GM19238 (cell line): ENCODE measurements around the gene SLC19A1.

ENCODE experiments used
- DNase-seq: peaks from one replicate; pipeline ENCODE4 v3.0.0; 2011; ENCODE audit warnings: low spot score; ENCODE audit not compliant: insufficient read length

Gene SLC19A1

DNA sequence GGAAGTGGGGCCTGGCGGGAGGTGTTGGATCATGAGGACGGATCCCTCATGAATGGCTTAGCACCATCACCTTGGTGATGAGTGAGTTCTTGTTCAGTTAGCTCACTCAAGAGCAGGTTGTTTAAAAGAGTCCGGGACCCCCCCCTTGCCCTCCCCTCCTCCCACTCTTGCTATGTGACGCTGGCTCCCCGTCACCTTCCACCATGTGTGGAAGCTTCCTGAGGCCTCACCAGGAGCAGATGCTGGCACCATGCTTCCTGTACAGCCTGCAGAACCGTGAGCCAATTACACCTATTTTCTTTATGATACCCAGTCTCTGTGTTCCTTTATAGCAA is 3.0 kb upstream of the SLC19A1 start:
- no peak for DNase-seq

DNA sequence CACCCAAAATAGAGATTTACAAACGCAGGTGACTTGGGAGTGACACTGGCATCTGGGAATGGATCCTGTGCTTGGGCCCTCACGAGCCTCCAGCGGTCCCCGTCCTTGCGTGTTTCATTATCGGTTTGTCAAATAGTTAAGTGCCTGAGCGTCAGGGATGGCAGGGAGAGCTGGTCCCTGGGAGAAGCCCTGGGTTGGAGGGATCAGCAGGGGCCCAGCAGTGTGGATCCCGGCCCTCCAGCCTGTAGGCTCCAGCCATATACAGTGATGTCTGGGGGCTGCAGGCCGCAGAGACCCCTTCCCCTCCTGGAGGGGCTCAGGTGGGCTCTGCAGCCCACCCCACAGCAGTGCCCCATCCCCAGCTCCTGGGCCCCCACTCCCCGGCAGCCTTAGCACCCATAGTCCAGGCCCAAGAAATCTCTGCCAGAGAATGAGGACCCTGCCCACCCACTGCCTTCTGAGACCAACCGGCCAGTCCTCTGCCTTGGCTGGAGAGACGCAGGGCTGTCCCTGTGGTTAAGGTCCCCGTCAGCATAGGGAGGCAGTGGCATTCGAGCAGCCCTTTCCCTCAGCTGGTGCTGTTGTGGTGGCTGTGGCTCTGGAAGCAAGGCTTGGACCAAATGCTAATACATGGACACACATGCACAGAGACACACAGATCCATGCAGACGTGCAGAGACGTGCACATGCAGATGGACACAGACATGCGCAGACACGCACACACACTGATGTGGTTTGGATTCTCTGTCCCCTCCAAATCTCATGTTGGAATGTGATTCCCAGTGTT is 2.4 kb upstream of the SLC19A1 start:
- DNase-seq, result no peak

DNA sequence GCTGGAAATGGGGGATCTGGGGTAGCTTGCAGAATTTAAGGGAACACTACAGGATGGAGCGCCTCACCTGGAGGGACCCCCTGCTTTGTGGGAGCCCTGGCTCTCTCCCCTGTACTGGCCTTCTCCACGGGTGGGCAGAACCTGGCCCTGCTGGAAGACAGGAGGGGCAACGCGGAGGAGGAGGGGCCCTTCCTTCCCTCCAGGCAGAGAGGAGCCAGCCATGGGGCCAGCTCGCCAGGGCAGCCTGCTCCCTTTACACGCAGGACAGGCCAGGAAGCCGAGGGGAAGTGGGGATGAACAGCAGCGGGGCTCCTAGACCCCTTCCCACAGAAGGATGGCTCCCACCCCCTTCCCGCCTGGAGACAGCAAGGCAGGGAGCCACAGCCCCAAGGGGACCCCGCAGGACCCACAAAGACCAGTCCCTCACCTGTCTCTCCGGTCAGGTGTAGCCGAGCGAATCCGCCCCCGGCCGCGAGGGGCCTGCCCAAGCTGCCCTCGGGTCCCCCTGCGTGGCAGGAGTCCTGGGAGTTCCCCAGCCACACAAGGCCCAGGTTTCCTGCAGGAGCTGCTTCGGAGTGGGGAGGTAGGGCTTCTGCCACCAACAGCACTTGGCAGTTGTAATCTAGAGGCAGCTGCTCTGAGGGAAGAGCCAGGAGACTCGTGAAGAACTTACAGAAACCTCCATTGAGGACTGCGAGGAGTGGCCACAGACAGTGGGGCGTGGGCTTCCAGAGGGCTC is 1.6 kb upstream of the SLC19A1 start:
- no peak for DNase-seq

- no peak for DNase-seq
These were observed 1.1 kb upstream of the SLC19A1 start for GRCh38 chr21:45543371-45543709.

- DNase-seq, result no peak
These were observed 579 bp upstream of the SLC19A1 start for GRCh38 chr21:45542667-45543370.

DNA sequence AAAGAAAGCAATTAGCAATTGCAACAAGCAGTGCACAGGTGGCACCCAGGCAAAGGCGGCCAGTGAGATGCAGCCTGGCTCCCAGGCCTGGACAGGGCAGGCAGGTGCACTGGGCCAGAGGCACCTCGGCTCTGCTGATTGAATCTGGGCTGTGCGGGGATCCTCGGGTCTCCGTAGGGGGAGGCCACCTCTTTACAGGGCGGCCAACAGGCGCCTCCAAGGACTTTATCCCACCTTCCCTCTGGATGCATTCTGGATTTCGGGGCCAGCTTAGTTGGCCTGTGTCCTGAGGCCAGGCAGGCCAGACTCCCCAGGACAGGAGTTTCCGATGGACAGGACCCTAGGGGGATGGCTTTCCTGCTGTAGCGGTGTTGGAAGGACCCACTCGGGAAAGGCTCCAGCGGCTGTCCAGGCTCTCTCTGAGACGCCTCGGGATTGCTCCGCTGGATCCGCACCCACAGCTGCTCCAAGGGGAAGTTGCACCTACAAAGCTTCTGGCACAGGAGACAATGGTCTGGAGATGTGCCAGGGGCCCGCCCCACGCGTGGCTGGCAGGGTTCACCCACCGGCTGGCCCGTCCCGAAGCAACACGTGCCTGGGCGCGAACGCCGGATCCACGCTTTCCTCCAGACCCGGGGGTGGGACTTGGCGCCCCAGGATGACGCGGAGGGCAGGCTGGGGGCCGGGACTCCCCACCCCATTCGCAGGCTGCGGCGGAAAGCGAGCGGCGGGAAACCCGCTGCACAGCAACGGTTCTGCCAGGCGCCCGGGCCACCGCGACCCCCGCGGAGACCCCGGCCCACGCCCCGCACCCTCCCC is 810 bp downstream of the SLC19A1 start:
- peak; percentile 99 for DNase-seq

DNA sequence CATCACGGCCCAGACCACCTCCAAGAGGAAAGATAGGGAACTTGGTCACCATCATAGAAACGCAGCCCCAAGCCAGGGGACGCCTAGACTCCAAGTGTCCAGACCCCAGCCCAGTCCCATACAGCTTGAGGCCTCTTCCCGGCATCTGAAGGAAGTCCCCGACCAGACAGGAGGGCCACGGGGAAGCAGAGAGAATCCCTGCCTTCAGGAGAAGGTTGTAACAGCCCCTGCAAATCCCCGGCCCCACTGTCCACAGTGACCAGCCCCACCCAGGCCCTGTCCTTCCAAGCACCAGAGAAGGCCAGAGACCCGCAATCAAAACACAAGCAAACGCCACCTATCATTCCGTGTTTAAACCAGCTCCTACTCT is 1.7 kb downstream of the SLC19A1 start:
- no peak for DNase-seq

DNA sequence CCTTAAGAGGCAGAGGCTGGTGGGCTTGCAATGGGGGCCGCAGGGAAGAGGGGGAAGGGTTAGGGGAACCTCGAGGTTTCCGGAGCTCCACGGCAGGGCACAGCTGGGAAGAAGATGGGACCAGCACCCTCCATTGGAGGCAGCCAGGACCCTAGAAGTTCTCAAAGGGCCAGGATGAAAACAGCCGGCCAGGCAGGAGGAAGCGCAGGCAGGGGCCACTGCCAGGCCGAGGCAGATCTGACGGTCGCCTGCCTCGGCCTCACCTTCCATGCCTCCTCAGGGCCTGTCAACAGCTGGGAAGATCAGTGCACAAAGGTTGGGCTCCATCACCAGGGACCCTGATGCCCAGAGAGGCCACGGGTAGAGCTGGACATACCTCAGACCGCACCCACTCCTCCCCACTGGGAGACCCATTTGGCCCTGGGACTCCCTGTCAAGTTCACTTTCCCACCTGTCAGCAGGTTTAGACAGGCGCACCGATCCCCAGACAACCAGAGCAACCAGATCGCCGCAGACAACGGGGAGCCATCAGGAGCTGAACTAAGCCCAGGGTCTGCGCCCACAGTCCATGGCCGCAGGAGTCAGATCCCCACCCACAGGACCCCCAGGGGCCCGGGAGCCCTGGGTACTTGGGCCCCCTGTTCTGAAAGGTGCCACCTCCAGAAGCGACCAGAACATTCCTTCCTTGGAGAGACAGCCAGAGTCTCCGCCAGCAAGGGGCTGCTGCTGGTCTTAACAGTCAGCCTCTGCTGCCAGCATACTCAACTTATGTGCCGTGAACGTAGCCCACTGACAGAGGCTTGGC is 2.2 kb downstream of the SLC19A1 start:
- DNase-seq, result no peak

GRCh38 chr21:45539046-45539795 is 3.0 kb downstream of the SLC19A1 start:
- no peak for DNase-seq

GRCh38 chr21:45538381-45539045 is 3.7 kb downstream of the SLC19A1 start:
- DNase-seq, result no peak

GRCh38 chr21:45537746-45538291 is 4.4 kb downstream of the SLC19A1 start:
- DNase-seq, result no peak

DNA sequence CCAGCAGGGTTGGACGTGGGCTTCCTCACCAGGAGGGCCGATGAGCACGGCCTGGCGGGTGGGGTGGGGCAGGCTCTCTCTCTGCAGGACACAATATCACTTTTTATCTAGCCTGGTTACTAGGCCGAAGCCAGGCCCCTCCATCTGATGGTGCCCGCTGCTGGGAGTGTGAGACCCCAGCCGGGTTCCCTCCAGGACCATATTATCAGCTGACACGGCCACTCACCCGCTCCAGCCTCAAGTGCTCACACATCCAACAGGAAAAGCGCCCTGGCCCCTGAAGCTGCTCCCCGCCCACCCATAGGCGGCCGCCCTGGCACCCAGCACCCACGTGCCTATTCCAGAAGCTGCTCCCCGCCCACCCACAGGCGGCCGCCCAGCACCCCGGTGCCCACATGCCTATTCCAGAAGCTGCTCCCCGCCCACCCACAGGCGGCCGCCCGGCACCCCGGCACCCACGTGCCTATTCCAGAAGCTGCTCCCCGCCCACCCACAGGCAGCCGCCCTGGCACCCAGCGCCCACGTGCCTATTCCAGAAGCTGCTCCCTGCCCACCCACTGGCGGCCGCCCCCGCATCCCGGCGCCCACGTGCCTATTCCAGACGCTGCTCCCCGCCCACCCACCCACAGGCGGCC is 5.0 kb downstream of the SLC19A1 start:
- DNase-seq, result no peak

GRCh38 chr21:45536301-45537081 is 5.7 kb downstream of the SLC19A1 start:
- DNase-seq, result no peak

- DNase-seq, result no peak
These were observed 6.7 kb downstream of the SLC19A1 start for GRCh38 chr21:45535341-45536081.

GRCh38 chr21:45534636-45535331 is 7.5 kb downstream of the SLC19A1 start:
- DNase-seq, result no peak

- no peak for DNase-seq
These were observed 8.2 kb downstream of the SLC19A1 start for GRCh38 chr21:45533846-45534635.
